Stimulated activated CD8-positive, alpha-beta memory T cell treated with anti-CD3 and anti-CD28 coated beads, Interleukin-7, amount 100 ng/mL, for 24 hours (primary cell): Measurements from ENCODE around the gene LKAAEAR1.
"Not testable (repeated sequence)": the region's sequence is repeated elsewhere in the genome, so short reads cannot be mapped to it uniquely, and the experiment has no call there.

Experiments used
- DNase-seq: peaks from one replicate; pipeline ENCODE4 v3.0.0-alpha.2; 2020; ENCODE audit warnings: low read depth

LKAAEAR1 gene

DNA sequence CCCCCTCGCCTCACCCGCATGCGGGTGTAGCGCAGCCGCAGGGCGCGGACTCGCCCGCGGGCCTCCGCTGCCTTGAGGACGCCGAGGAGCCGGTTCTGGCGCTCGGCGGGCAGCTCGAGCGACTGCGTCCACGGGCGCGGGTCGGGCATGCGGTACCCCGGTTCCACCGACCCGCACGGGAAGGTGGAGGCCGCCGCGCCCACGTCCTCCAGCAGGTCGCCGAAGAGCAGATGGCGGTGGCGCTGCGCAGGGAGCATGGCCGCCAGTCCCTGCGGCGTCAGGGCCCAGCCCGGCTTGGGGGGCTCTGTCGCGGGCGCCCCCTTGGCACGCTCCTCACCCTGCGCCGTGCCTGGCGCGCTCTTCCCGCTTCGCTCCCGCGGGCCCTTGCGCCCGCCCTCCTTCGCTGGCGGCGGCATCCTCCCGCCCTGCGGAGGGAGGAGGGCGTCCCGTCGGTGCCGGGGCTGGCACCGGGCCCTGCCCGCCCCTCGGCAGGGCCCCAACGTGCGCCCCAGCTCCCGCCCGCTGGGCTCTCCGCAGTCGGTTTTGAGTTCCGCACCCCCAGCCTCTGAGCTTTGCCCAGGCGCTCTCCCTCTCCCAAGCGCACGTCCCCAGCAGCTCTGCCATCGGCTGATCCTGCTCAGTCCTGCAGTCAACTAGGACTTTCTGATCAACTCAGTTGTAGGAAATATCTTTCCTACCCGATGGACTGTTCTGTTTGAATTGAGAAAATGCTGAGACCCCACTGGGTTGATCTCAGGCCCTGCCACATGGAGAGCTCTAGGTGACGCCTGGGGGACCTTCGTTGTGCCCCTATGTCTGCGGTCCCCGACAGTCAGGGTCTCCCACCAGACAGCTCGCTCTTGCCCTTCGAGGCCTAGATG, at the start of gene LKAAEAR1:
Gene LKAAEAR1 (minus strand): TSS at position 595 of the 881 bp plus-strand sequence. CDS start 179 bp downstream, at position 416.
- no peak for DNase-seq

- no peak for DNase-seq
Observed at GRCh38 chr20:64131406-64131805, 47.2 kb upstream of the LKAAEAR1 start.

GRCh38 chr20:64130876-64131275, 46.7 kb upstream of the LKAAEAR1 start:
- DNase-seq: no peak

DNA sequence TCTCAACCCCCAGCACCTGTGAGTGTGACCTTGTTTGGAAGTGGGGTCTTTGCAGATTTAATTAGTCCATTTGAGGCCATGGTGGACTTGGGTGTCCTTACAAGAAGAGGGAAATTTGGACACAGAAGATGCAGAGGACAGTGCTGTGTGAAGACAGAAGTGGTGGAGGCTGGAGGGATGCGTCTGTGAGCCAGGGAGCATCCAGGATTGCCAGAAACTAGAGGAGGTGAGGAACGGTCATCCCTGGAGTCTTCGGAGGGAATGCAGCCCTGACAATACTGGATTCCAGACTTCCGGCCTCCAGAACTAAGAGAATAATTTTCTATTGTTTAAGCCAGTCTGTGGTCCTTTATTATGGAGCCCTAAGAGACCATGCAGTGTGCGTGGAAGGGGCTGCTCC, 46.1 kb upstream of the LKAAEAR1 start:
- no peak for DNase-seq

DNA sequence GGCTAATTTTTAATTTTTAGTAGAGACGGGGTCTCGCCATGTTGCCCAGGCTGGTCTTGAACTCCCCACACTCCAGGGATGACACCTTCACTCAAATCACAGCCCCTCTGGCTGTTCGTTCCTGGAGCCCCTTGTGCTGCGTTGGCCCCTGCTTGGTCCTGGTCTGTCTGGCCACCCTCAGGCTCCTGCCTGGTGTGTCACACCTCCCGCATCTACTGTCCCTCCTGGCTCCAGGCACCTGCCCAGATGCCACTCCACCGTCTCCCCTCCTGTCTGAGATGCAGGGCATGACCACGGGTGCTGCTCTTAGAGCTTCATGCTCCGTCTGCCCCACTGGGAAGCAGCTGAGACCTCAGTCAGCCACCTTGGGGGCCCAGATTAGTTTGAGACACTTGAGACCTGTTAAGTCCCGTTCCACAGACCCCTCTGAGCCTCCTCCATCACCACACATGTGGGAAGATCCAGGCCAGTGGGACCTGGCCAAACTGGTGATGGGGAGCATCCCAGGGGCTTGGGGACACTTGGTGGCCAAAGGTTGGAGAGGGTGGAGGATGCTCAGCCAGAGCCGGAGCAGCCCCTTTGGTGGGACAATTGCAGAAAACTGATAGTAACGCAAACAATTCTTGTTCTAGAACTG, 45.1 kb upstream of the LKAAEAR1 start:
- no peak for DNase-seq

DNA sequence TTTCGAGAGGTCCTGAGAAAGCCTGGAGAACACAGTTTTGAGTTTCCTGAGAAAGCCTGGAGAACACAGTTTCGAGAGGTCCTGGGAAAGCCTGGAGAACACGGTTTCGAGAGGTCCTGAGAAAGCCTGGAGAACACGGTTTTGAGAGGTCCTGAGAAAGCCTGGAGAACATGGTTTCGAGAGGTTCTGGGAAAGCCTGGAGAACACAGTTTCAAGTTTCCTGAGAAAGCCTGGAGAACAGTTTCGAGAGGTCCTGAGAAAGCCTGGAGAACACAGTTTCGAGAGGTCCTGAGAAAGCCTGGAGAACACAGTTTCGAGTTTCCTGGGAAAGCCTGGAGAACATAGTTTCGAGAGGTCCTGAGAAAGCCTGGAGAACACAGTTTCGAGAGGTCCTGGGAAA, 39.3 kb upstream of the LKAAEAR1 start:
- DNase-seq: not testable (repeated sequence)

- DNase-seq: not testable (repeated sequence)
Observed at GRCh38 chr20:64122927-64123326, 38.7 kb upstream of the LKAAEAR1 start.

DNA sequence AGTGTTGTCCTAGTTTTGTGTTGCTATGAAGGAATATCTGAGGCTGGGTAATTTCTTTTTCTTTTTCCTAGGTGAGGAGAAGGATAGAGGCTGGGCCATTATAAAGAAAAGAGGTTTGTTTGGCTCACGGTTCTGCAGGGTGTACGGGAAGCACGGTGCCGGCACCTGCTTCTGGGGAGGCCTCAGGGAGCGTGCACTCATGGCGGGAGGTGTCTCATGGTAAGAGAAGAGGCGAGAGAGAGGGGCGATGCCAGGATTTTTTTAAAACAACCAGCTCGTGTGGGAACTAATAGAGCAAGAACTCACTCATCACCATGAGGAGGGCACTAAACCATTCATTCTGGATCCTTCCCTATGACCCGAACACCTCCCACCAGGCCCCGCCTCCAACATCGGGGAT, 37.4 kb upstream of the LKAAEAR1 start:
- no peak for DNase-seq

DNA sequence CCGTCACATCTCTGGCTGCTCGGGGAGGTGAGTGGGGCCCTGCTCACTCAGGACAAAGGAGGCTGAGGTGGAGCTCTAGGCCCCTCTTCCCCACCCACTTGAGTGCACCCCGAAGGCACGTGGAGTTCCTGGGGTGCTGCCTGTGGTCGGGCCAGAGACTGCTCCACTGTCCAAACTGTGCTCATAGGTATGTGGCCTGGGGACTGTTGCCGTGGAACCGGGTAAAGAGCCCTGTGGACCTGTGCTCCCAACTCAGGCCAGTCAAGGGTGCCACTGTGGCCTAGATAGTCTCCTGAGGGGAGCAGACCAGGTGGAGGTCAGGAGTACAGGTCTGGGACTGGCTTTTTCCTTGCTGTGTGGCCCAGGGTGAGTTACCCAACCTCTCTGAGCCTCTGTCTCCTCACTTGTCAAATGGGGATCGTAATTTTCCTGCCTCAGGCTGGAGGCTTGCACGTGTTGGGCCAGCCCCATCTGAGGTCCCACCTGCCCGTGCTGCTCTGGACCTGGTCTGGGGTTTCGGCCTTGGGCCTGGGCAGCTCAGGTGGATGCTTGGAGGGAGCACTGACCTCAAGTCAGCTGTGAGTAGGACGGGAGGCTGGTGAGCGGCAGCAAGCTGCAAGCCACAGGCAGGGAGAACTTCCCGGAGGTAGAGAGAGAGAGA, 35.6 kb upstream of the LKAAEAR1 start:
- no peak for DNase-seq

DNA sequence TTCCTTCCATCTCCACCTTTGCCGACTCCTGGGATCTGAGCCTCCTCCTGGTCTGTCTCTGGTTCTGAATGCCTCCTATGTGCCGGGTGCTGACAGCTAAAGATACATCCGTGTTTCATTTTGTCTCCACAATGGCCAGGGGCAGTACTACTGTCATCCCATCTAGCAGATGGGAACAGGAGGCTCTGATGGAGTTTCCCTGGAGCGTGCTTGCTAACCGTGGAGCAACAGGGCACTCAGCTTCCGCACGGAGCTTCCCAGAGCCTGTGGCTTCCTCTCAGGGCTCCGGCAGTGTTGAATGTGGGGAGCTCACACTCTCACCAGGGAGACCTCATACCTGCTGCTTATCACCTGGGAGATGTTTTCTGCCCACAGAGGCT, 35.1 kb upstream of the LKAAEAR1 start:
- no peak for DNase-seq

DNA sequence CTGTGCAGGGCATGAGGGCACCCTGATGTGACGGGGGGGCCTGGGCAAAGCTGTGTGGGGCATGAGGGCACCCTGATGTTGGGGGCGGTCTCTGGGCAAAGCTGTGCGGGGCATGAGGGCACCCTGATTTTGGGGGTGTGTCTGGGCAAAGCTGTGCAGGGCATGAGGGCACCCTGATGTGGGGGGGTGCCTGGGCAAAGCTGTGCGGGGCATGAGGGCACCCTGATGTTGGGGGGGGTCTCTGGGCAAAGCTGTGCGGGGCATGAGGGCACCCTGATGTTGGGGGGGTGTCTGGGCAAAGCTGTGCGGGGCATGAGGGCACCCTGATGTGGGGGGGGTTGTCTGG, 33.2 kb upstream of the LKAAEAR1 start:
- DNase-seq: not testable (repeated sequence)

DNA sequence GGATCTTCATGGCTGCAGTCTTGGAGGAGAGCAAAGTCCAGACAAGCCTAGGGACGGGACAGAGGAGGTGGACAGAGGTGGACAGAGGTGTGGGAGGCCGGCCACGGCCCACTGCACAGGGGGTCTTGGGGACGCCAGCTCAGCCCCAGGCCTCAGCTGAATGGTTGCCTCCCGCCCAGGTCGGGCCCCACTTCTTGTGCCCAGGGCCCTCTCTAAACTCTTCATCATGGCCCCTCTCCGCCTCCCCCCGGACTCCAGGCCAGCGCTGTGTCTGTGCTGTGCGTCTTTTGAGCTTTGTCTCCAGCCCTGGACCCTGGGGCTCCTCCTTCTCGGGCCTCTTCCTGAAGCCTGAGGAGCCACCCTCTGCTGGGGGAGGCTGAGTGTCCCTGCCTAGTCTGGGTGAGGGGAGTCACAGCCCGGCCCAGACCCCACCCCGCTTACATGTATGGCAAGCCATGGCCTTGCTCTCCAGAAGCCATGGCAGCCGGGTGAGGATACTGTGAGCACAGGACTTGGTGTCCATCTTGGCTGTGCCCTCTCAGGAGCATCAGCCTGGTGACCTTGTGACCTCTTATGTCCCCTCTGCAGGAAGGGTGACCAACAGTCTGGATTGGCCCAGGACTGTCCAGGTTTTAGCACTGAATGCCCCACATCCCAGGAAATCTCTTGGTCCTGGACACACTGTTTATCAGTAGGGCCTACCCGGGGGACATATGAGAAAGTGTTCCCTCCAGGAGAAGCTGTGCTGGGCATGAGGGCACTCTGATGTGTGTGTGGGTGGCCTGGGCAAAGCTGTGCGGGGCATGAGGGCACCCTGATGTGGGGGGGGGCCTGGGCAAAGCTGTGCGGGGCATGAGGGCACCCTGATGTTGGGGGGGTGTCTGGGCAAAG, 32.6 kb upstream of the LKAAEAR1 start:
- no peak for DNase-seq

- DNase-seq: no peak
Observed at GRCh38 chr20:64116016-64116415, 31.8 kb upstream of the LKAAEAR1 start.

- DNase-seq: no peak
Observed at GRCh38 chr20:64115171-64115911, 31.1 kb upstream of the LKAAEAR1 start.

DNA sequence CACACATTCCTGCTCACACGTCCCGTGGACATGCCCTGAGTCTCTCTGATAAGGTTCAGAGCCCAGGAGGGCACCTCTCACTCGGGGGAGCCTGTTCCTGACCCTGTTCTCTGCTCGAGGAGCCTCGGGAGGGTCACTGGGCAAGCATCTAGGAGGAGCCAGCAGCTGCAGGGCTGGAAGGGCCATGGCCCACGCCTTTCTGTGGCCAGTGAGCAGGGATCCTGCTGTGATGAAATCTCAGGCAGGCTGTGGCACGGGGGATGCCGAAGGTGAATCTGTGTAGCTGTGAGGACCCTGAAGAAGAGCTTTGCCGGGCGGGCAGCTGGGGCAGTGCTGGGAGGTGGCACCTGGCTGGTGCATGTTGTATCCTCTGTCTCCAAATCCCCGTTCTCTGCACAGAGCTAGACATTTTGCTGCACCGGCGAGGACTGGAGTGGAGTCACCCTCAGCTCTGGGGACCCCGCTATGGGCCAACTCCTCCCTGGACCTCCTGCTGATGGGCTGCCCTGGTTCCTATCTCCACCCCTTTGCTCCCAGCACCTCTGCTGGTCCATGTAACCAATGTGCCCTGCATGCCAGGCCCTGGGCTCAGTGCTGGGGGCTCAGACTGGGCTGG, 30.3 kb upstream of the LKAAEAR1 start:
- no peak for DNase-seq

DNA sequence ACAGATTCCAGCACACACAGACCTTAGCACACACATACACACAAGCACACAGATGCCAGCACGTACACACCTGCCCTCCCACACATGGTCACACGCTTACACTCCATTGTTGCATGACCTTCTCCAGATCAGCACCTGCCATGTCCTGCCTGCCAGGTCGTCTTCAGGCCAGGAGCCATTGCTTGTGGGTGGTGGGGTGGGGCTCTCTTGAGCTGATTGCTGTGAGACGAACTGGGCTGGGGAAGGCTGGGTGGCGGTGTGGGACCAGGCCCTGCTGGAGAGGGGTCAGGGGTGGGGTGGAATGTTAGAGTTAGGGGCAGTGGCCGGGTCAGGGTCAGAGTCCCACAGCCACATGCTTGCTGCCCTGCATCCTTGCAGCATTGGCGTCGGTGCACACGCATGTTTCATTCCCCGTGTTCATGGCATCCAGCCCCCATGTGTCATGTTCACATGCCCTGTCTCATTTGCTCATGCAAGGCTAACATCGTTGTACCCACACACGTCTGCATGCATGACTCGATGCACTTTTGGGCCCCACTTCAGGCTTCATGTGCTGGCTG, 29.7 kb upstream of the LKAAEAR1 start:
- no peak for DNase-seq

- no peak for DNase-seq
Observed at GRCh38 chr20:64113444-64113775, 29.2 kb upstream of the LKAAEAR1 start.

GRCh38 chr20:64112691-64113443, 28.7 kb upstream of the LKAAEAR1 start:
- DNase-seq: no peak

GRCh38 chr20:64111841-64112641, 27.8 kb upstream of the LKAAEAR1 start:
- no peak for DNase-seq
